Measurements from ENCODE around the gene PDZRN4.

DNA sequence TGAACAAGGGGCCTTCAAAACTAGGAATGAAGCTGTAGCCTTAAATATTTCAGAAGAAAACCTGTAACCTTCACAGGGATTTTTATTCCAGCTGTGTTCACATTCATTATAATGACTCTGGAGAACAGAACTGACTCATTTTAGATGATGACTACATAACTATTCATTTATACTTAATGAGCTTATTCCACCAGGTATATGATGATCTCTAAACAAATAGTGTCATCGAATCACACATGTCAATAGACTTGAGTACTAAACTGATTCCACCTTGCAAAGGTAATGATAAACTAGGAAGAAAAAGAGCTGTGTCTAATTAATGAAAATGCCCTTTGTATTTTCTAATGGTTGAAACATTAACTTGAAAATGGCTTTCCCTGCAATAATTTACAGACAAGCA lies 433.2 kb downstream of the PDZRN4 start:
- TF ChIP-seq EZH2 (IDR thresholded peaks at IDR 0.05; ENCODE audit: borderline replicate concordance, insufficient read depth, low read length, poor library complexity, severe bottlenecking) (no peak), SMC3 (conservative IDR thresholded peaks at IDR 0.05; ENCODE audit: poor library complexity) (no peak)
